ENCODE data around the gene C4B. TPM values are rescaled to one million over a fixed set of nuclear protein-coding genes. Genes with fewer than 3 reads are reported as not detected.
"Not testable (repeated sequence)": the region's sequence is repeated elsewhere in the genome, so short reads cannot be mapped to it uniquely, and the experiment has no call there.

Gene C4B
- total RNA-seq, 1 experiment from 2014 or later: 1.1 TPM

DNA sequence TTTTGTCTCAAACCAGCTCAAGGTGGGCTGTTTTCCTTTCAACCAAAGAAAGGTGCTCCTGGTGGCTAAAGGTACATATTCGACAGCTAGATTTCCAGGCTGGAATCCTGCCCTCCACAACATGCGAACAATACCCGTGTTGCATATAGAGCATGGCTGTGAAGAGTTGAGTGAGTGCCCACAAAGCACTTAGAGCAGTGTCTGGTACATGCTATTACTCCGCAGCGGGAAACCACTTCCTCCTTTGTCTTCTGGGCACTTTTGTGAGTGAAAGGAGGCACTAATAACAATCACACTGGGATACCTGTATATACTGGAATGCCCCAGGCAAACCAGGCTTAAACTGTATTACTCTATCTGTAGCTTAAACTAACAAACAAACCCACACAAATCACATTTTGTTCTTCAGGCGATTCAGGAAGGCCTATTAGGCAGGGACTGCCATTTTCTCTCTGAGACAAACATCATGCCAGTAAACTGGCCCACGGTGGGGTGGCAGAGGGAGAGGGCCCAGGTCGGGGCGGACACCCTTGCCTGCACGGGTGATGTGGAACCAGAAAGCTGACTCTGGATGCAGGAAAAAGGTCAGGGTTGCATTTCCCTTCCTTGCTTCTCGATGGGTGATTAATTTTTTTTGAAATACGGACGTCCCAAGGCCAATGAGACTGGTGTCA, 9.6 kb upstream of the C4B start:
- H3K9me3 Mint-ChIP-seq (ENCODE audit: unreplicated experiment); H3K4me1 ChIP-seq; intact Hi-C loops (cut with micrococcal nuclease; ENCODE audit: unreplicated experiment); H3K27me3 Mint-ChIP-seq (ENCODE audit: insufficient read depth, unreplicated experiment); POLR2A ChIA-PET; CTCF ChIA-PET; H3K36me3 Mint-ChIP-seq (ENCODE audit: insufficient read depth, unreplicated experiment); H3K4me3 Mint-ChIP-seq (ENCODE audit: unreplicated experiment); H3K27ac Mint-ChIP-seq (ENCODE audit: unreplicated experiment); H3K9me3 ChIP-seq; H3K4me3 ChIP-seq (ENCODE audit: low read depth, low read length); H3K4me1 Mint-ChIP-seq (ENCODE audit: low read depth, unreplicated experiment); H3K27me3 ChIP-seq (replicated peaks; ENCODE audit: control insufficient read depth, insufficient read depth, low read length); H3K36me3 ChIP-seq (ENCODE audit: control insufficient read depth, insufficient read depth, low read length); BruUV-seq (replicated peaks): not testable (repeated sequence)
- DNase-seq: peak in 1 of 2 experiments; percentile 29

DNA sequence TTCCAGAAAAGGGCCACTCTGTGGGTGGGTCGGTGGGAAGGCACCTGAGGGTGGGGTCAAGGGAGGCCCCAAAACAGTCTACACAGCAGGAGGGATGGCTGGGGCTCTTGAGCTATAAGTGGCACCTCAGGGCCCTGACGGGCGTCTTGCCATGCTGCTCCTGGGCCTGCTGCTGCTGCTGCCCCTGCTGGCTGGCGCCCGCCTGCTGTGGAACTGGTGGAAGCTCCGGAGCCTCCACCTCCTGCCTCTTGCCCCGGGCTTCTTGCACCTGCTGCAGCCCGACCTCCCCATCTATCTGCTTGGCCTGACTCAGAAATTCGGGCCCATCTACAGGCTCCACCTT, 9.1 kb upstream of the C4B start:
- H3K36me3 Mint-ChIP-seq (ENCODE audit: insufficient read depth, unreplicated experiment); H3K36me3 ChIP-seq (ENCODE audit: control insufficient read depth, insufficient read depth, low read length); H3K9me3 Mint-ChIP-seq (ENCODE audit: unreplicated experiment); BruUV-seq (replicated peaks); CTCF ChIA-PET; H3K4me1 Mint-ChIP-seq (ENCODE audit: low read depth, unreplicated experiment); H3K27me3 ChIP-seq (replicated peaks; ENCODE audit: control insufficient read depth, insufficient read depth, low read length); H3K4me3 Mint-ChIP-seq (ENCODE audit: unreplicated experiment); H3K27me3 Mint-ChIP-seq (ENCODE audit: insufficient read depth, unreplicated experiment); H3K4me1 ChIP-seq; H3K4me3 ChIP-seq (ENCODE audit: low read depth, low read length); intact Hi-C loops (cut with micrococcal nuclease; ENCODE audit: unreplicated experiment); H3K9me3 ChIP-seq; H3K27ac Mint-ChIP-seq (ENCODE audit: unreplicated experiment): not testable (repeated sequence)
- peak; percentile 2 to 20 for DNase-seq
- POLR2A ChIA-PET: interaction anchor here (1.1 kb wide), 1 partner anchor 34 kb away, joined by 6 read pairs; the partner anchor contains the start of gene DXO

DNA sequence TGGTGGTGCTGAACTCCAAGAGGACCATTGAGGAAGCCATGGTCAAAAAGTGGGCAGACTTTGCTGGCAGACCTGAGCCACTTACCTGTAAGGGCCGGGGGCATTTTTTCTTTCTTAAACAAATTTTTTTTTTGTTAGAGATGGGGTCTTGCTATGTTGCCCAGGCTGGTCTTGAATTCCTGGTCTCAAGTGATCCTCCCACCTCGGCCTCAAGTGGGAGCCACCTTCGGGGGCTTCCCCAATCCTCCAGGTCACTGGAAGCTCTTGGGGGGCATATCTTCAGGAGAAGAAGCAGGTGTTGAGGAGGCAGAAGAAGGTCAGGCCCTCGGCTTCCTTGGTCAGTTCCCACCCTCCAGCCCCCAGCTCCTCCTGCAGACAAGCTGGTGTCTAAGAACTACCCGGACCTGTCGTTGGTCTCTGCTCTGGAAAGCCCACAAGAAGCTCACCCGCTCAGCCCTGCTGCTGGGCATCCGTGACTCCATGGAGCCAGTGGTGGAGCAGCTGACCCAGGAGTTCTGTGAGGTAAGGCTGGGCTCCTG, 8.5 kb upstream of the C4B start:
- H3K4me3 ChIP-seq (ENCODE audit: low read depth, low read length); H3K36me3 Mint-ChIP-seq (ENCODE audit: insufficient read depth, unreplicated experiment); H3K9me3 Mint-ChIP-seq (ENCODE audit: unreplicated experiment); H3K4me3 Mint-ChIP-seq (ENCODE audit: unreplicated experiment); H3K4me1 ChIP-seq; BruUV-seq (replicated peaks); H3K27me3 Mint-ChIP-seq (ENCODE audit: insufficient read depth, unreplicated experiment); H3K36me3 ChIP-seq (ENCODE audit: control insufficient read depth, insufficient read depth, low read length); H3K4me1 Mint-ChIP-seq (ENCODE audit: low read depth, unreplicated experiment); H3K27ac Mint-ChIP-seq (ENCODE audit: unreplicated experiment); intact Hi-C loops (cut with micrococcal nuclease; ENCODE audit: unreplicated experiment); H3K9me3 ChIP-seq; H3K27me3 ChIP-seq (replicated peaks; ENCODE audit: control insufficient read depth, insufficient read depth, low read length): not testable (repeated sequence)
- POLR2A ChIA-PET: interaction anchor here (1.1 kb wide), 1 partner anchor 34 kb away, joined by 6 read pairs; the partner anchor contains the start of gene DXO
- peak; percentile 0 to 38 for DNase-seq
- CTCF ChIA-PET: interaction anchor here (0.6 kb wide), 1 partner anchor 88 kb away, joined by 4 read pairs; no protein-coding TSS in a partner anchor

DNA sequence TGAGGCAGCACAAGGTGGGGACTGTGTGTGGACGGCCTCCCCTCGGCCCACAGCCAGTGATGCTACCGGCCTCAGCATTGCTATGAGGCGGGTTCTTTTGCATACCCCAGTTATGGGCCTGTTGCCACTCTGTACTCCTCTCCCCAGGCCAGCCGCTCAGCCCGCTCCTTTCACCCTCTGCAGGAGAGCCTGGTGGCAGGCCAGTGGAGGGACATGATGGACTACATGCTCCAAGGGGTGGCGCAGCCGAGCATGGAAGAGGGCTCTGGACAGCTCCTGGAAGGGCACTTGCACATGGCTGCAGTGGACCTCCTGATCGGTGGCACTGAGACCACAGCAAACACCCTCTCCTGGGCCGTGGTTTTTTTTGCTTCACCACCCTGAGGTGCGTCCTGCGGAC, 7.5 kb upstream of the C4B start:
- H3K36me3 Mint-ChIP-seq (ENCODE audit: insufficient read depth, unreplicated experiment); H3K4me3 ChIP-seq (ENCODE audit: low read depth, low read length); POLR2A ChIA-PET; CTCF ChIA-PET; H3K27me3 ChIP-seq (replicated peaks; ENCODE audit: control insufficient read depth, insufficient read depth, low read length); H3K9me3 ChIP-seq; H3K4me3 Mint-ChIP-seq (ENCODE audit: unreplicated experiment); H3K4me1 ChIP-seq; H3K27ac Mint-ChIP-seq (ENCODE audit: unreplicated experiment); intact Hi-C loops (cut with micrococcal nuclease; ENCODE audit: unreplicated experiment); BruUV-seq (replicated peaks); H3K9me3 Mint-ChIP-seq (ENCODE audit: unreplicated experiment); H3K4me1 Mint-ChIP-seq (ENCODE audit: low read depth, unreplicated experiment); H3K27me3 Mint-ChIP-seq (ENCODE audit: insufficient read depth, unreplicated experiment); H3K36me3 ChIP-seq (ENCODE audit: control insufficient read depth, insufficient read depth, low read length): not testable (repeated sequence)
- peak; percentile 11 to 40 for DNase-seq

DNA sequence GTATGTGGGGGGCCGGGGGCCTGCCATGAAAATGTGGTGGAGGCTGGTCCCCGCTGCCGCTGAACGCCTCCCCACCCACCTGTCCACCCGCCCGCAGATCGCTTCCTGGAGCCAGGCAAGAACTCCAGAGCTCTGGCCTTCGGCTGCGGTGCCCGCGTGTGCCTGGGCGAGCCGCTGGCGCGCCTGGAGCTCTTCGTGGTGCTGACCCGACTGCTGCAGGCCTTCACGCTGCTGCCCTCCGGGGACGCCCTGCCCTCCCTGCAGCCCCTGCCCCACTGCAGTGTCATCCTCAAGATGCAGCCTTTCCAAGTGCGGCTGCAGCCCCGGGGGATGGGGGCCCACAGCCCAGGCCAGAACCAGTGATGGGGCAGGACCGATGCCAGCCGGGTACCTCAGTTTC, 6.6 kb upstream of the C4B start:
- H3K9me3 ChIP-seq; H3K27ac Mint-ChIP-seq (ENCODE audit: unreplicated experiment); intact Hi-C loops (cut with micrococcal nuclease; ENCODE audit: unreplicated experiment); H3K9me3 Mint-ChIP-seq (ENCODE audit: unreplicated experiment); CTCF ChIA-PET; H3K4me1 Mint-ChIP-seq (ENCODE audit: low read depth, unreplicated experiment); BruUV-seq (replicated peaks); POLR2A ChIA-PET; H3K4me3 ChIP-seq (ENCODE audit: low read depth, low read length); H3K4me1 ChIP-seq; H3K4me3 Mint-ChIP-seq (ENCODE audit: unreplicated experiment); H3K36me3 Mint-ChIP-seq (ENCODE audit: insufficient read depth, unreplicated experiment); H3K27me3 Mint-ChIP-seq (ENCODE audit: insufficient read depth, unreplicated experiment); H3K27me3 ChIP-seq (replicated peaks; ENCODE audit: control insufficient read depth, insufficient read depth, low read length); DNase-seq; H3K36me3 ChIP-seq (ENCODE audit: control insufficient read depth, insufficient read depth, low read length): not testable (repeated sequence)

DNA sequence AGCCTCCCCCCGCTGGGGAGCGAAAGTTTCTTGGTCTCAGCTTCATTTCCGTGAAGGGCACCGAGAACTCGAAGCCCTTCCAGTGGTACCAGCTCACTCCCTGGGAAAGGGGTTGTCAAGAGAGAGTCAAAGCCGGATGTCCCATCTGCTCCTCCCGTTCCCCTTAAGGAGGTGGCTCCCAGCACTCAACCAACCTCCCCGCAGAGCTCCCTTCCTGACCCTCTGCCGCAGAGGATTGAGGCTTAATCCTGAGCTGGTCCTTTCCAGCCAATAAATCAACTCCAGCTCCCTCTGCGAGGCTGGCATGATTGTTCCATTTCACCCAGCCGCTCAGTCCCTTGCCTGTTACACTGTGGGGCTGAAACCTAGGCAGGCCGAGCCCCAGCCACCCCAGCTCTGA, 6.0 kb upstream of the C4B start:
- BruUV-seq (replicated peaks); H3K4me1 Mint-ChIP-seq (ENCODE audit: low read depth, unreplicated experiment); POLR2A ChIA-PET; H3K9me3 ChIP-seq; H3K4me1 ChIP-seq; H3K36me3 ChIP-seq (ENCODE audit: control insufficient read depth, insufficient read depth, low read length); H3K36me3 Mint-ChIP-seq (ENCODE audit: insufficient read depth, unreplicated experiment); H3K4me3 ChIP-seq (ENCODE audit: low read depth, low read length); H3K27me3 ChIP-seq (replicated peaks; ENCODE audit: control insufficient read depth, insufficient read depth, low read length); H3K4me3 Mint-ChIP-seq (ENCODE audit: unreplicated experiment); H3K27ac Mint-ChIP-seq (ENCODE audit: unreplicated experiment); intact Hi-C loops (cut with micrococcal nuclease; ENCODE audit: unreplicated experiment); CTCF ChIA-PET; H3K27me3 Mint-ChIP-seq (ENCODE audit: insufficient read depth, unreplicated experiment); H3K9me3 Mint-ChIP-seq (ENCODE audit: unreplicated experiment): not testable (repeated sequence)
- DNase-seq: peak; percentile 1 to 37

DNA sequence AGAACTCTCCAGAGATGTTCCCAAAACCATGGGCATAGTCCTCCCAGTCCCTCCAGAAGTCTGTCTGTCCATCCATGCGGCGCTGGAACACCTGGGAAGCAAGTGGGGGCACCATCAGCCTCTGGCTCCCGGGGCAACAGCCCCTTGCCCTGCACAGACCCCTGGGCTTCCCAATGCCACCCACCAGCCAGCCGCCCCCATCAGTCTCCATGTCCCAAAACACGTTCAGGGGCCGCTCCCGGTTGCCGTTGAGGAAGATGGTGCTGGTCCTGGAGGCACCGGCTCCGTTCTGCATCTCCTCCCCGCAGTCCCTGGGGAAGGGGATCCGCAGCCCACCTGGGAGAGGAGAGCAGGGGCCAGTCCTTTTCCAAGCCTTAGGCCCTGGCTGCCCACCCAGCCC, 5.1 kb upstream of the C4B start:
- H3K4me3 ChIP-seq (ENCODE audit: low read depth, low read length); H3K27me3 Mint-ChIP-seq (ENCODE audit: insufficient read depth, unreplicated experiment); H3K9me3 ChIP-seq; H3K27me3 ChIP-seq (replicated peaks; ENCODE audit: control insufficient read depth, insufficient read depth, low read length); intact Hi-C loops (cut with micrococcal nuclease; ENCODE audit: unreplicated experiment); POLR2A ChIA-PET; H3K4me3 Mint-ChIP-seq (ENCODE audit: unreplicated experiment); H3K27ac Mint-ChIP-seq (ENCODE audit: unreplicated experiment); BruUV-seq (replicated peaks); H3K36me3 Mint-ChIP-seq (ENCODE audit: insufficient read depth, unreplicated experiment); H3K9me3 Mint-ChIP-seq (ENCODE audit: unreplicated experiment); H3K36me3 ChIP-seq (ENCODE audit: control insufficient read depth, insufficient read depth, low read length); H3K4me1 ChIP-seq; CTCF ChIA-PET; H3K4me1 Mint-ChIP-seq (ENCODE audit: low read depth, unreplicated experiment): not testable (repeated sequence)
- DNase-seq: peak; percentile 1 to 38

All from Caco-2 (cell line).